ENCODE results near the gene OPRD1.
"Not testable (repeated sequence)": the region's sequence is repeated elsewhere in the genome, so short reads cannot be mapped to it uniquely, and the experiment has no call there.

The OPRD1 gene

DNA sequence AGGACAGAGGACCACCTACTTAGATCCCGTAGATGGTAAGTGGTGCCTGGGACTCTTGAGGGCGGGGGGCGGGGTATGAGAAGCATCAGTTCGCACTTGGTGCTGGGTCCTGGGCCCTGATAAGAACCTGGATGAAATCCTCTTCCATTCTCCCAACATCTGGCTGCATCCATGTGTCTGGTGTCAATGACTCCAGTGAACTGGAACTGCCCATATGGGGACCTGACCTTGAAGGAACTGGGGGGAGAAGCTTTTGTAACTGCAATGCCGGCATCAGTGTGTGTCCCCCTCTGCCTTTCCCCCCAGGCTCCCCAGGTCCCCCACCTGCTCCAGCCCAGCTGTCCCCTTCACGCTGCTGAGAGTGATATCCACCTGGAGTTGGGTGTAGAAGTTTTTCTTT lies 52.7 kb downstream of the OPRD1 start:
- no peak overlapping the region for H3K4me3 ChIP-seq
- no peak for TF ChIP-seq CTCF (IDR thresholded peaks at IDR 0.05)
- no peak overlapping the region for H3K27ac ChIP-seq
- no peak for DNase-seq (ENCODE audit: low spot score)

DNA sequence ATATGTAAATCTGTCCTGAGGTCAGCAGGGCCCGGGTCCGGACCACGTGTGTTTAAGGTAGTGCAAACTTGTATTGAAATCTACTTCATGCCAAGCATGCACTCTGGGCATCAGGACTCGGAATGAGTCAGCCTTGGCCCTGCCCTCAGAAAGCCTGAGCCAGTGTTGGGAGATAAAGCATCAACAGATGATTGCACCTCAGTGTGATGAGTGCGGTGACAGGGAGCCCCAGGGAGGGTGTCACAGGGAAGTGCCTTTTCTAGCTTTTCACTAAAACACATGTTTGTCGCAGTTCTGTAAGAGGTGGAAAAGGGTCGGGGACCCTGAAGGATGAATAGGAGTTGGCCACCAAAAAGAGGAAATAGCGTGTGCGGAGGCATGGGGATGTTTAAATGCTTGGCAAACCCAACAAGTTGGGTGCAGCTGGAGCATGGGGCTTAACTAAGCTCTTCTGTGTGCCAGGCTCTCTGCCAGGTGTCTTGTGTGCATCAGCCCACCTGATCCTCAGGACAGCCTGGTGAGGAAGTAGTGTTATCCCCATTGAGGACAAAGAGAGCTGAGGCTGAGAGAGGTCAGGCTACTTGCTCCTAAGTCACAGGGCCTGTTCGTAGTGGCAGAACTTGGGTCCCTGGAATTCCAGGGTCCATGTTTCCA lies 54.2 kb downstream of the OPRD1 start:
- Histone ChIP-seq H3K27ac (no peak overlapping the region), H3K4me3 (no peak overlapping the region)
- no peak for TF ChIP-seq CTCF (IDR thresholded peaks at IDR 0.05)
- no peak for DNase-seq (ENCODE audit: low spot score)

DNA sequence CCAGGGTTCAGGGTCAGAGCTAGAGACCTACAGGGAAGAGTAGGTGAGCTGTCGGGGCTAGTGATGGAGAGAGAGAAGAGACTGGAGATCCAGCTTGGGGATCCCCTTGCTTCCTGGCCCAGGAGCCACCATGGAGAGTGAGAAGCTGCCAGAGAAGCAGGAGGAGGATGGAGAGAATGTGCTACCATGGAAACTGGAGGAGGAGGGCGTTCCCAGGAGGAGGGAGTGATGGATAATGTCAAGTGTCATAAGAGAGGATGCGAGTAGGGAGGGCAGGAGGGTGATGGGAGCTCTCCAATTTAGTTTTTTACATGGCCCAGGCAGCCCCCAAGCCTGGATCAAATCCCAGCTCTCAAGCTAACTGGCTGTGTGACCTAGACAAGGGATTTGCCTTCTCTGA lies 55.9 kb downstream of the OPRD1 start:
- Histone ChIP-seq H3K4me3 (no peak overlapping the region), H3K27ac (no peak overlapping the region)
- DNase-seq (ENCODE audit: low spot score): no peak
- TF ChIP-seq CTCF (IDR thresholded peaks at IDR 0.05): no peak

DNA sequence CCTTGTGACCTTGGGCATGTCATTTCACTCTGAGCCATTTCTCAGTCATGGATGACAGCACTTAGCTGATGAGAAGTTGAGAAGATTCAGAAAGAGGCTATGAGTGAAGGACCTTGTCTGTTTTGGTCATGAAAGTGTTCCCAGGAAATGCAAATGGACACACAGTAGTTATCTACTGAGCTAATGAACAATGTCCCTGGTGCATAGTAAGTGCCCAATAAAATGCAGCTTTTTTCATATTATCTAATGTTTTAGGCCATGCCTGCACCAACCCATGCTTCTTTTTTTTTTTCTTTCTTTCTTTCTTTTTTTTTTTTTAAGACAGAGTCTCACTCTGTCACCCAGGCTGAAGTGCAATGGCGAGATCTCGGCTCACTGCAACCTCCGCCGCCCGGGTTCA lies 58.0 kb downstream of the OPRD1 start:
- no peak for DNase-seq (ENCODE audit: low spot score)
- Histone ChIP-seq H3K27ac (no peak overlapping the region), H3K4me3 (no peak overlapping the region)
- TF ChIP-seq CTCF (IDR thresholded peaks at IDR 0.05): no peak

GRCh38 chr1:28871631-28872401 lies 59.8 kb downstream of the OPRD1 start:
- Histone ChIP-seq H3K27ac (no peak overlapping the region), H3K4me3 (no peak overlapping the region)
- TF ChIP-seq CTCF (IDR thresholded peaks at IDR 0.05): no peak
- no peak for DNase-seq (ENCODE audit: low spot score)

GRCh38 chr1:28875134-28875533 lies 63.2 kb downstream of the OPRD1 start:
- H3K4me3 ChIP-seq; H3K27ac ChIP-seq; DNase-seq (ENCODE audit: low spot score): not testable (repeated sequence)

DNA sequence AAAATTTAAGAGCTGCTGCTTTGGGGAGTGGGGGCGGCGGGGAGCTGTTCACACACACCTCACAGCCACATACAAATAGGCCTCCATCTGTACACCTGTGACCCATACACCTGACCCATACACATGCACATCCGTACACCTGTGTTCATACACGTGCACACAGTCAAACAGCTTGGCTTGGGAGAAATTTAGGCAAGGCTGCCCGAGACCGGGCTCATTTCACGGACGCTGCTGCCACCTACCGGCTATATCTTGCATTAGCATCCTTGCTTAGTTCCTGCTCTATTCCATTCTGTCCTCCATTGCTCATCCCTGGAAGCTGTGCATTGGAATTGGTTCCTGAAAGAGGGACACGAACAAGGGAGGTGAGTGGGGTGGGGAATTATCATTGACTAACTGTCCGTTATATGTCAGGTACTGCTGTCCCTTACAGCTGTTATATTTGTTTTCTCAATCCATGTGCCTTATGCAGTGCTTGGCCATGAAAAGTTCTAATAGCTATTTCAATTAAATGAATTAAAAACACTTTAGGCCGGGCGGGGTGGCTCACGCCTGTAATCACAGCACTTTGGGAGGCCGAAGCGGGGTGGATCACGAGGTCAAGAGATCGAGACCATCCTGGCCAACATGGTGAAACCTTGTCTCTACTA lies 65.3 kb downstream of the OPRD1 start:
- no peak for DNase-seq (ENCODE audit: low spot score)
- peak; percentile 85 for TF ChIP-seq CTCF (IDR thresholded peaks at IDR 0.05)
- Histone ChIP-seq H3K27ac (no peak overlapping the region), H3K4me3 (no peak overlapping the region)
